ENCODE data around the gene FRY. TPM values are rescaled to one million over a fixed set of nuclear protein-coding genes. Genes with fewer than 3 reads are reported as not detected.

FRY gene
- polyA plus RNA-seq, 4 donors = 14.2 to 55.9 (median 46.5) TPM

DNA sequence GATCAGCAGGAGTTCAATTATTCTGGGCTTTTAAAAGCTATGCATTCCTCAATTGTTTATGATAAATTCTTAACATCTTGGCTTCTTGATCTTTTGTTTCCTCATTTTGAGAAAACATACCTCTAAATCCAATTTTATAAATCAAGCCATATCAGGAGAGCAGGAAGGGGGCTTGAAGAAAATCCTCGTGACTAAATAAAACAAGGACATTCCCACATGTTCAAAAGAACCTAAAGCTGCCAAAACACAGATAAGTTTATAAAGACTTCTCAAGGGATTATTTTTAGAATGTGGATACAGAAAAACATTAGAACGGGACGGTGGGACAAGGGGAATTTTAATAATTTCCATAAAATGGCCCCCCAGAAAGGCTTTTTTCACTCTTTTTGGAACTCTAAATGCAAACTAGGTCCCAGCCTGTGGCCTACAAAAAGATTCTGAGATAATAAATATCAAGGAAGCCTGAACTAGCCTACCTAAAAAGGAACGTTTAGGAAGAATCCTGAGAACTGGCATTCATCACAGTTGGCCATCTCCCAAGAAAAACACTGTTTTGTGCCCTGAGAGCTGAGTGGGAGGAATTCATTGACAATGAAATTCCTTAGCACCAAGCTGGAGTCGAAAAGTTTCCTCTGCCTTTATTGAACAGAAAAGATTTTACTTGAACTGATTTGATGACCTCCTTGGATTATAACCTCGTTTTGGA lies 253.5 kb downstream of the FRY start:
- DNase-seq (ENCODE audit: low read depth in 4 of 4, low spot score in 3 of 4) = peak; percentile 33 to 70 (median 56)

- no peak for DNase-seq (ENCODE audit: low read depth in 4 of 4, low spot score in 3 of 4)
Observed at GRCh38 chr13:32285633-32285965, 254.0 kb downstream of the FRY start.

DNA sequence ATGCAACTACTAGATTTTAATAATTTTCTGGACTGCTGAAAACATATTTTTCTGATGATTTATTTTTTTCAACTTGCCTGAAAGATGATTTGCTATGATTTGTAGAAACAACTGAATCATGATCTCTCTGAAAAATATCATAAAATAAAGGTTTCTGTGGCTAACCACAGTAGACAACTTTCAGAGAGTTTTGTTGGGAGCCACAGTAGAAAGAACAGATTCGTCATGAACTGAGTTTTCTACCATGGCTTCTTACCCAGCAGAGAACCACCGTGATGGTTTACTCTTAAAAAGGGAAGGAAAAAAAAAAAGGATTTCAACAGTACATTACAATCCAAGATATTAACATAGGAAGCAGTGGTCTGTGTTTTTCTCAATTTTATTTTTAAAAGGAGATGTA lies 265.6 kb downstream of the FRY start:
- no peak for DNase-seq (ENCODE audit: low read depth in 4 of 4, low spot score in 3 of 4)

GRCh38 chr13:32298695-32299094 lies 267.1 kb downstream of the FRY start:
- no peak for DNase-seq (ENCODE audit: low read depth in 4 of 4, low spot score in 3 of 4)

- DNase-seq (ENCODE audit: low read depth in 4 of 4, low spot score in 3 of 4) = no peak
Observed at GRCh38 chr13:32299893-32300292, 268.3 kb downstream of the FRY start.

DNA sequence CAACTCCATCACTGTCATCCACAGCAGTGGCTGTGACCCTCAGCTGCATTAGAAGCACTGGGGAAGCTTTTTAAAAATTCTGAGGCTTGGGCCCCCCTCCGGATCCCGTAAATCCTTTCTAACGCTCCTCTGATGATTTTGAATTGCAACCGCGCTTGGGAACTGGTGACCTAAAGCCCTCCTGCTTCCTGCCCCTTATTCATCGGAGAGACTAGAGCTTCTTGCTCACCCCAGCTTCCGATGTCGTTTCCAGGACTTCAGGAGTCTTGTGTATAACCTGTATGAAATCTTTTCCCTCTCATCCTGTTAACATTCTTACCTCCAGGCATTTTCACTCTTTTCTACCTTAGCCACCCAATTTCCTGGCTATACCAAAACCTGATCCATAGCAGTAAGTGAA lies 268.8 kb downstream of the FRY start:
- no peak for DNase-seq (ENCODE audit: low read depth in 4 of 4, low spot score in 3 of 4)

DNA sequence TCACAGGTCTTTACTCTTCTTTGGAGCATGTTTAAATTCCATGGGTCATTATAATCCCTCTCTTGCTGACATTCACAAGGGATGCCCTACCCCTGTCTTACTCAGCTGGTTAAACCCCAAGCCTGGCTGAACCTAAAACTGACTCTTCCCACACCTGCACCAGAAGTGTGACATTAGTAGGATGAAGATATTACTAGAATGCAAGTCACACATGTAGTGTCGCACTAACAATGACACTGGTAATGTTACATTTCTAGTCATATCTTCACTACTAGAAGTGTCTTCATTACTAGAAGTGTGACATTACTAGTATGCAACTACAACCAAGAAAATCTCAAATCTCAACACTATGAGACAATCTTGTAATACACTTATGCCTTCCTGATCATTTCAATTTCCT lies 269.3 kb downstream of the FRY start:
- no peak for DNase-seq (ENCODE audit: low read depth in 4 of 4, low spot score in 3 of 4)

GRCh38 chr13:32302461-32302860 lies 270.9 kb downstream of the FRY start:
- DNase-seq (ENCODE audit: low read depth in 4 of 4, low spot score in 3 of 4) = no peak

GRCh38 chr13:32305646-32306045 lies 274.1 kb downstream of the FRY start:
- DNase-seq (ENCODE audit: low read depth in 4 of 4, low spot score in 3 of 4) = no peak

DNA sequence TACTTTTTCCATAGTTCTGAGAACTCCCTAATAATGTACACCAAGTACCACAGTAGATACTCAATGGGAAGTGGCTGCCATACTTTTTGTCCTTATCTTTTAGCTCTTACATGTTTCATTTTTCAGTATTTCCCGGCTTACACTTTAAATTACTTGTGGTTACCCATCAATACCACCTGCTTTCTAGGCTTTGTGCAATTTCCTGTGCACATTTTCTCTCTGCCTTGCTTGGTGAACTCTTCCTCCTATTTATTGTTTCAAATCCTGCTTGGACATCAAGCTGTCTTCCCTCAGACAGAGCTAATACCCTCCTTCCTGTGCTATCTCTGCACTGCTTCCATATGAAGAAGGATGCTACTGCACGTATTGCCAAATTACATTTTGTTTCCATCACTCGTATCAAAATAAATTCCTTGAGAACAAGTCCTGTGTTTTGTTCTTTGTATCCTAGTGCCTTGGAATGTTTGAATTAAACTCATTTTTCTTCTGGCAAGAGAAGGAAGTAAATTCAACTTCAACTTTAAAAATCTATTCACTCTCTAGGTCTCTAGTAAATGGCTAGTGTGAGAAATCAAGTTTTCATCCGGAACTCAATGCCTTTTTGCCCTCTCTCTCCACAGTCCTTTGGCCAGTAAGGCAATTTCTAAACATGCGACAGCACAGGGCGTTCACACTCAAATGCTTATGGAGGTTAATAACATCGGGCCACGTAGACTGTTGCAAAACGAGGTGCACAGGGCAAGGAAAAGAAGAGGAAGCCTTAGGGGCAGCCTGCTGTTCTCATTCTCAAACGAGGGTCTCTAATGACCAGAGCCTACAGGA lies 277.9 kb downstream of the FRY start:
- DNase-seq (ENCODE audit: low read depth in 4 of 4, low spot score in 3 of 4) = no peak

DNA sequence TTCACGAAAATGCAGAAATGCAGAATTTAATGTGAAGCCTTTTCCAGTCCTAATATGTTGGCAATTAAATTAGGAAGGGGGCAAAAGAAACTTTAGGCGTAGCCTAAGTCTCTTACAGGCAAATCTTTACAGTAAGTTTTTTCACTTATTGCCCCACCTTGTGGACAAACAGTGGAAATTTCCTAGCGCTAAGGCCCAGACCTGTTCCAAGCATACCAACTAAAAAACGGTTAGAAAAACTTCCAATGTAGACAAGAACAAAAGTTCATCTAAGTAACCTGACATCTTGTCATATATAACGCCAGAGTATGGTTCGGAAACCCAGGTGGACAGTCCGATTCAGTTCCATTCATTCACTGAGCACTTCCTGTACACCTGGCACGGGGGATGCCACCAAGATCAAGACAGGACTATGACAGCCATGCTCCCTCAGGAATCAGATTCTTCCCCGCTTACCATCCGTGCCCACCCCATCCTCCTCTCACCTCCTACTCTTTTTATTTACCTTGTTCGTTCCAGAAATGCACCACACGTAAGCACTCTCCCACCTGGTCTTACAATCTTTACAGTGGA lies 278.6 kb downstream of the FRY start:
- peak; percentile 31 to 40 (median 34) for DNase-seq (ENCODE audit: low read depth in 4 of 4, low spot score in 3 of 4)

- DNase-seq (ENCODE audit: low read depth in 4 of 4, low spot score in 3 of 4) = no peak
Observed at GRCh38 chr13:32311188-32311897, 279.8 kb downstream of the FRY start.

DNA sequence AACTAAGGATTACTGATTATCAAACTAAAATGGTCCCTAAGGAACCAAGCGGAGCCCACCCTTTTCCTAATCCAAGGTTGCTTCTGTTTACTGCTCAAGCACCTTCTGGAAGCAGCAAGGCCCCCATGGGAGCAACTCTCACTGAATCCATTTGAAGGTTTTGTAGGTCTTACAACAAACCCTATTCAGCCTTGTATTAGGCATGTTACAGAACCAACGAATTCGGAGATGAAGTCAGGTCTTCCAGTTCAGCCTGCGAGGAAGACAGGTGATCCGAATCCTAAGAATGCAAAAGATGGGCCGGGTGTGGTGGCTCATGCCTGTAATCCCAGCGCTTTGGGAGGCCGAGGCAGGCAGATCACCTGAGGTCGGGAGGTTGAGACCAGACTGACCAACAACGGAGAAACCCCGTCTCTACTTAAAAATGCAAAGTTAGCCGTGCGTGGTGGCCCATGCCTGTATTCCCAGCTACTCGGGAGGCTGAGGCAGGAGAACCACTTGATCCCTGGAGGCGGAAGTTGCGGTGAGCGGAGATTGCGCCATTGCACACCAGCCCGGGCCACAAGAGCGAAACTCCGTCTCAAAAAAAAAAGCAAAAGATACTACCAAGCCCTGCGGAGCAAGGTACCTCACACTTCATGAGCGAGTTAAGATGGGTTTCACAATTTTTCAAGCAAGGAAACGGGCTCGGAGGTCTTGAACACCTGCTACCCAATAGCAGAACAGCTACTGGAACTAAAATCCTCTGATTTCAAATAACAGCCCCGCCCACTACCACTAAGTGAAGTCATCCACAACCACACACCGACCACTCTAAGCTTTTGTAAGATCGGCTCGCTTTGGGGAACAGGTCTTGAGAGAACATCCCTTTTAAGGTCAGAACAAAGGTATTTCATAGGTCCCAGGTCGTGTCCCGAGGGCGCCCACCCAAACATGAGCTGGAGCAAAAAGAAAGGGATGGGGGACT lies 283.0 kb downstream of the FRY start:
- peak; percentile 23 to 43 (median 33) for DNase-seq (ENCODE audit: low read depth in 4 of 4, low spot score in 3 of 4)

- peak; percentile 67 to 81 (median 78) for DNase-seq (ENCODE audit: low read depth in 4 of 4, low spot score in 3 of 4)
Observed at GRCh38 chr13:32315238-32316027, 283.9 kb downstream of the FRY start, which contains the start of the genes BRCA2 and ZAR1L. TSS of gene BRCA2 (plus strand) at chr13:32315508. CDS start at chr13:32316461, 953 bp downstream. TSS of gene ZAR1L (minus strand) at chr13:32315363. CDS start at chr13:32311925, 3,438 bp downstream.

GRCh38 chr13:32316028-32316339 lies 284.4 kb downstream of the FRY start:
- peak in 1 of 4 donors; percentile 66 for DNase-seq (ENCODE audit: low read depth in 4 of 4, low spot score in 3 of 4)

DNA sequence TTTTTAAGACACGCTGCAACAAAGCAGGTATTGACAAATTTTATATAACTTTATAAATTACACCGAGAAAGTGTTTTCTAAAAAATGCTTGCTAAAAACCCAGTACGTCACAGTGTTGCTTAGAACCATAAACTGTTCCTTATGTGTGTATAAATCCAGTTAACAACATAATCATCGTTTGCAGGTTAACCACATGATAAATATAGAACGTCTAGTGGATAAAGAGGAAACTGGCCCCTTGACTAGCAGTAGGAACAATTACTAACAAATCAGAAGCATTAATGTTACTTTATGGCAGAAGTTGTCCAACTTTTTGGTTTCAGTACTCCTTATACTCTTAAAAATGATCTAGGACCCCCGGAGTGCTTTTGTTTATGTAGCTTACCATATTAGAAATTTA lies 284.9 kb downstream of the FRY start:
- DNase-seq (ENCODE audit: low read depth in 4 of 4, low spot score in 3 of 4) = no peak

- no peak for DNase-seq (ENCODE audit: low read depth in 4 of 4, low spot score in 3 of 4)
Observed at GRCh38 chr13:32317716-32318465, 286.3 kb downstream of the FRY start.

DNA sequence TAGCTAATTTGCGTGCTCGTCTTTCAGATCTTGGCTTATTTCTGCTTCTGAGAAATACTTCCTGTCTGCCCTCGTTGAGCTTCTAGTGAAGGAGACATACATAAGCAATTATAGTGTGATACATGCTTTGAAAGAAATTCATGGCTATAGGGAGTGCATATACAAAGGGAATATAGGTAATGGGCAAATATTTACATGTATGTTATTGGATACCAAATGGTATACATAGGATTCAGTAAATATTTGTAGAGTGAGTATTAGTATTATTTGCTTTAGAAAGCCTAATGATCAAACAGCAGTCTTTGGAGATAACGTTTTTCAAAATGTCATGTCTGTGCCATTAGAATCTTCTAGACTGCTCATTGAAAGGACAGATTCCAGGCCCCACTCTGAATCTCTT lies 289.0 kb downstream of the FRY start:
- no peak for DNase-seq (ENCODE audit: low read depth in 4 of 4, low spot score in 3 of 4)

Measured in left renal pelvis (tissue), 4 donors.